K562 (cell line): ENCODE results near the gene SYNCRIP. TPM values are rescaled to one million over a fixed set of nuclear protein-coding genes. Genes with fewer than 3 reads are reported as not detected.

ENCODE experiments used
- CBX2 ChIP-seq: fragments of 200-600 bp; sonication (generic); IDR thresholded peaks from one replicate; pipeline ENCODE4 v1.6.1; 2012; ENCODE audit warnings: mild to moderate bottlenecking, low read length, inconsistent platforms; ENCODE audit not compliant: insufficient read depth, poor library complexity, severe bottlenecking
- DDX20 ChIP-seq: fragments of 450-650 bp; IDR thresholded peaks from 2 replicates; pipeline ENCODE4 v1.6.1; 2016; ENCODE audit warnings: missing genetic modification characterization, low read depth, mild to moderate bottlenecking, missing compliant biosample characterization, moderate library complexity
- HDAC1 ChIP-seq, 2 experiments: fragments of 450-650 bp; IDR thresholded peaks; 2 replicates each; pipeline ENCODE4 v1.6.1; 2016 to 2017; ENCODE audit warnings: inconsistent platforms in 1 of 2, mild to moderate bottlenecking in 1 of 2, moderate library complexity in 1 of 2
- HNRNPL ChIP-seq: fragments of 200-400 bp; formaldehyde crosslinking; IDR thresholded peaks from 2 replicates; pipeline ENCODE4 v1.6.1; 2017; ENCODE audit warnings: low read depth, mild to moderate bottlenecking, low read length
- KLF1 ChIP-seq: fragments of 450-650 bp; IDR thresholded peaks from 2 replicates; pipeline ENCODE4 v1.6.1; 2016; ENCODE audit warnings: missing genetic modification characterization, missing compliant biosample characterization
- NCOA2 ChIP-seq, 2 experiments: fragments of 450-650 bp; IDR thresholded peaks; 2 replicates each; pipeline ENCODE4 v1.6.1; 2018; ENCODE audit warnings: mild to moderate bottlenecking in 2 of 2, moderate library complexity in 1 of 2; ENCODE audit not compliant: partially characterized antibody in 2 of 2
- PPARD ChIP-seq: fragments of 250-450 bp; sonication (Bioruptor Pico); IDR thresholded peaks from 2 replicates; pipeline ENCODE4 v1.8.0; 2022; ENCODE audit warnings: inconsistent platforms, mild to moderate bottlenecking, moderate library complexity
- RFX5 ChIP-seq: IDR thresholded peaks from 2 replicates; pipeline ENCODE4 v1.6.1; 2011; ENCODE audit warnings: low read depth, mild to moderate bottlenecking, improper control_type of control experiment, low read length
- TCFL5 ChIP-seq: fragments of 250-450 bp; sonication (Bioruptor Pico); conservative IDR thresholded peaks from 2 replicates; pipeline ENCODE4 v1.6.1; 2021; ENCODE audit warnings: mild to moderate bottlenecking, moderate library complexity, matching md5 sums
- ZKSCAN3 ChIP-seq: fragments of 250-450 bp; sonication (Bioruptor Pico); IDR thresholded peaks from 2 replicates; pipeline ENCODE4 v1.4.0; 2020
- ZNF589 ChIP-seq: fragments of 200-800 bp; sonication (Bioruptor generic); IDR thresholded peaks from 2 replicates; pipeline ENCODE4 v1.6.1; 2016; ENCODE audit warnings: low read depth, missing genetic modification characterization, missing compliant biosample characterization
- ZNF707 ChIP-seq: fragments of 250-450 bp; sonication (Bioruptor Pico); conservative IDR thresholded peaks from 2 replicates; pipeline ENCODE4 v1.8.0; 2022; ENCODE audit warnings: inconsistent platforms, mild to moderate bottlenecking, moderate library complexity
- polyA plus RNA-seq, 8 experiments: library from polyadenylated mRNA; depleted of rRNA in 4 of 8; stranded (reverse) in 5 of 8; unstranded in 3 of 8; fragments of >200 nt; fragmentation: Nextera tagmentation in 2 of 8; fragmentation: Illumina TruSeq in 1 of 8; extraction: Ambion mirVana in 2 of 8; extraction: Trizol in 1 of 8; gene quantifications; 2 replicates each; pipeline versions ENCODE4 v1.2.1 to v1.2.3, GENCODE V29; 2011 to 2014; ENCODE audit warnings: inconsistent platforms in 1 of 8, missing spikeins in 1 of 8
- total RNA-seq, 7 experiments: library from RNA; depleted of rRNA in 6 of 7; stranded (reverse); fragments of >200 nt in 6 of 7; fragmentation: Illumina TruSeq in 2 of 7; extraction: Trizol in 2 of 7; gene quantifications; 2 replicates each; pipeline versions ENCODE4 v1.2.1 to v1.2.3, GENCODE V29; 2011 to 2021; ENCODE audit warnings: low replicate concordance in 1 of 7
- TF ChIP-seq, protein P1 (sequence below): fragments of 150-350 bp; conservative IDR thresholded peaks from 2 replicates; pipeline ENCODE4 v1.6.1; 2014; ENCODE audit warnings: low read length
- TF ChIP-seq, protein P2 (sequence below): fragments of 250-450 bp; sonication (Bioruptor Pico); IDR thresholded peaks from 2 replicates; pipeline ENCODE4 v1.5.0; 2021
- TF ChIP-seq, protein P3 (sequence below): sonication (generic); formaldehyde crosslinking; IDR thresholded peaks from 2 replicates; pipeline ENCODE4 v1.8.0; 2022; ENCODE audit warnings: missing genetic modification reagents, mild to moderate bottlenecking, moderate library complexity, borderline replicate concordance
- TF ChIP-seq, protein P4 (sequence below): fragments of 450-650 bp; IDR thresholded peaks from 2 replicates; pipeline ENCODE4 v1.6.1; 2016; ENCODE audit warnings: borderline replicate concordance
- TF ChIP-seq, protein P5 (sequence below): sonication (generic); formaldehyde crosslinking; IDR thresholded peaks from 2 replicates; pipeline ENCODE4 v1.8.1; 2023; ENCODE audit warnings: mild to moderate bottlenecking, missing genetic modification reagents
- TF ChIP-seq, protein P6 (sequence below): fragments of 250-450 bp; sonication (Bioruptor Pico); IDR thresholded peaks from 2 replicates; pipeline ENCODE4 v1.8.0; 2021; ENCODE audit warnings: borderline replicate concordance, mild to moderate bottlenecking, moderate library complexity; ENCODE audit not compliant: poor library complexity, severe bottlenecking

The SYNCRIP gene
- total and polyA plus RNA-seq, 9 of the 15 experiments (the other 6 are each of a cell fraction or from before 2014, with no cell fraction given): 46.5 to 295 (median 140) TPM

DNA sequence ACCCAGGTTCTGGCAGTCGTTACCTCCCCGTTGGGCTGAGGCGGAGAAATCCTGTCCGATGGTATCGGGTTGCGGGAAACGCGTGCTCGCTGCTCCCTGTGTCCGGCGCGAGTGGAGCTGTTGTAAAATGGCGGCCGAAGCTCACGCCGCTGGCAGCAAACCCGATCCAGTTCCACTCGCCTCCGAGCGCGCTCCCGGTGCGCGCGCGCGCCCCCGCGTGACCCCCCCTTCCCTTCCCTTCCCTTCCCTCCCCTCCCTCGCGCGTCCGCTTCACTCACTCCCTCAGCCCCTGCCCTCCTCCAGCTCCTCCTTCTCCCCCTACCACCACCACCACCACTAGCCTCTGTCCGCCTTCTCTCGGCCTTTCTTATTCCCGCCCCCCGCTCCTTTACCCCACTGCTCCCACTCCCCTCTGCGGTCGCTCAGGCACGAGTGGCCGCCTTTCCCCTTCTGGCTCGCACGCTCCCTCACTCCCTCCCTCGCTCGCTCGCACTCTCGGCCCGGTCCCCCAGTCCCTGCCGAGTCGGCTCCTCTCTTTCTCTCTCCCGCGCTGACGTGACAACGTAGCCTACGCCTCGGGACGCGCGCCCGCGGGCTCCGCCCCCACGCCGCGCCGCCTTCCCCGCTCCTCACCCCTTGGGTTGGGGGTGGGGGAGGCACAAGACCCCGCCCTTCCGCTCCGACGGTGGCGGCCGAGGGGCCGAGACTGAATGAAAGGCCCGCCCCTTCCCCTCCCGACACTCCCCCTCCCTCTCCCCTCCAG, at the start of gene SYNCRIP (continued):
- TF ChIP-seq, protein P1, sequence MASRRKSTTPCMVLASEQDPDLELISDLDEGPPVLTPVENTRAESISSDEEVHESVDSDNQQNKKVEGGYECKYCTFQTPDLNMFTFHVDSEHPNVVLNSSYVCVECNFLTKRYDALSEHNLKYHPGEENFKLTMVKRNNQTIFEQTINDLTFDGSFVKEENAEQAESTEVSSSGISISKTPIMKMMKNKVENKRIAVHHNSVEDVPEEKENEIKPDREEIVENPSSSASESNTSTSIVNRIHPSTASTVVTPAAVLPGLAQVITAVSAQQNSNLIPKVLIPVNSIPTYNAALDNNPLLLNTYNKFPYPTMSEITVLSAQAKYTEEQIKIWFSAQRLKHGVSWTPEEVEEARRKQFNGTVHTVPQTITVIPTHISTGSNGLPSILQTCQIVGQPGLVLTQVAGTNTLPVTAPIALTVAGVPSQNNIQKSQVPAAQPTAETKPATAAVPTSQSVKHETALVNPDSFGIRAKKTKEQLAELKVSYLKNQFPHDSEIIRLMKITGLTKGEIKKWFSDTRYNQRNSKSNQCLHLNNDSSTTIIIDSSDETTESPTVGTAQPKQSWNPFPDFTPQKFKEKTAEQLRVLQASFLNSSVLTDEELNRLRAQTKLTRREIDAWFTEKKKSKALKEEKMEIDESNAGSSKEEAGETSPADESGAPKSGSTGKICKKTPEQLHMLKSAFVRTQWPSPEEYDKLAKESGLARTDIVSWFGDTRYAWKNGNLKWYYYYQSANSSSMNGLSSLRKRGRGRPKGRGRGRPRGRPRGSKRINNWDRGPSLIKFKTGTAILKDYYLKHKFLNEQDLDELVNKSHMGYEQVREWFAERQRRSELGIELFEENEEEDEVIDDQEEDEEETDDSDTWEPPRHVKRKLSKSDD: no peak
- TF ChIP-seq TCFL5 (CRISPR knock-in tag): no peak
- TF ChIP-seq, protein P2, sequence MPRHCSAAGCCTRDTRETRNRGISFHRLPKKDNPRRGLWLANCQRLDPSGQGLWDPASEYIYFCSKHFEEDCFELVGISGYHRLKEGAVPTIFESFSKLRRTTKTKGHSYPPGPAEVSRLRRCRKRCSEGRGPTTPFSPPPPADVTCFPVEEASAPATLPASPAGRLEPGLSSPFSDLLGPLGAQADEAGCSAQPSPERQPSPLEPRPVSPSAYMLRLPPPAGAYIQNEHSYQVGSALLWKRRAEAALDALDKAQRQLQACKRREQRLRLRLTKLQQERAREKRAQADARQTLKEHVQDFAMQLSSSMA (CRISPR knock-in tag): no peak
- TF ChIP-seq RFX5: no peak
- TF ChIP-seq NCOA2 (IDR thresholded peaks at IDR 0.05; ENCODE audit: partially characterized antibody in 2 of 2): no peak
- TF ChIP-seq KLF1 (tag): no peak
- TF ChIP-seq, protein P3, sequence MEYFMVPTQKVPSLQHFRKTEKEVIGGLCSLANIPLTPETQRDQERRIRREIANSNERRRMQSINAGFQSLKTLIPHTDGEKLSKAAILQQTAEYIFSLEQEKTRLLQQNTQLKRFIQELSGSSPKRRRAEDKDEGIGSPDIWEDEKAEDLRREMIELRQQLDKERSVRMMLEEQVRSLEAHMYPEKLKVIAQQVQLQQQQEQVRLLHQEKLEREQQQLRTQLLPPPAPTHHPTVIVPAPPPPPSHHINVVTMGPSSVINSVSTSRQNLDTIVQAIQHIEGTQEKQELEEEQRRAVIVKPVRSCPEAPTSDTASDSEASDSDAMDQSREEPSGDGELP (CRISPR knock-in tag): peak; percentile 32; the same call in 1 of the 2 replicates
- no peak for TF ChIP-seq PPARD (CRISPR knock-in tag)
- TF ChIP-seq HNRNPL: no peak
- TF ChIP-seq HDAC1 (IDR thresholded peaks at IDR 0.05): peak in 1 of 2 experiments; percentile 93; a peak in 2 of 4 replicates
- TF ChIP-seq ZKSCAN3 (CRISPR knock-in tag): no peak
- TF ChIP-seq ZNF707 (CRISPR knock-in tag): no peak
- TF ChIP-seq DDX20 (tag): no peak
- TF ChIP-seq, protein P4, sequence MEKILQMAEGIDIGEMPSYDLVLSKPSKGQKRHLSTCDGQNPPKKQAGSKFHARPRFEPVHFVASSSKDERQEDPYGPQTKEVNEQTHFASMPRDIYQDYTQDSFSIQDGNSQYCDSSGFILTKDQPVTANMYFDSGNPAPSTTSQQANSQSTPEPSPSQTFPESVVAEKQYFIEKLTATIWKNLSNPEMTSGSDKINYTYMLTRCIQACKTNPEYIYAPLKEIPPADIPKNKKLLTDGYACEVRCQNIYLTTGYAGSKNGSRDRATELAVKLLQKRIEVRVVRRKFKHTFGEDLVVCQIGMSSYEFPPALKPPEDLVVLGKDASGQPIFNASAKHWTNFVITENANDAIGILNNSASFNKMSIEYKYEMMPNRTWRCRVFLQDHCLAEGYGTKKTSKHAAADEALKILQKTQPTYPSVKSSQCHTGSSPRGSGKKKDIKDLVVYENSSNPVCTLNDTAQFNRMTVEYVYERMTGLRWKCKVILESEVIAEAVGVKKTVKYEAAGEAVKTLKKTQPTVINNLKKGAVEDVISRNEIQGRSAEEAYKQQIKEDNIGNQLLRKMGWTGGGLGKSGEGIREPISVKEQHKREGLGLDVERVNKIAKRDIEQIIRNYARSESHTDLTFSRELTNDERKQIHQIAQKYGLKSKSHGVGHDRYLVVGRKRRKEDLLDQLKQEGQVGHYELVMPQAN: peak; percentile 71
- TF ChIP-seq, protein P5, sequence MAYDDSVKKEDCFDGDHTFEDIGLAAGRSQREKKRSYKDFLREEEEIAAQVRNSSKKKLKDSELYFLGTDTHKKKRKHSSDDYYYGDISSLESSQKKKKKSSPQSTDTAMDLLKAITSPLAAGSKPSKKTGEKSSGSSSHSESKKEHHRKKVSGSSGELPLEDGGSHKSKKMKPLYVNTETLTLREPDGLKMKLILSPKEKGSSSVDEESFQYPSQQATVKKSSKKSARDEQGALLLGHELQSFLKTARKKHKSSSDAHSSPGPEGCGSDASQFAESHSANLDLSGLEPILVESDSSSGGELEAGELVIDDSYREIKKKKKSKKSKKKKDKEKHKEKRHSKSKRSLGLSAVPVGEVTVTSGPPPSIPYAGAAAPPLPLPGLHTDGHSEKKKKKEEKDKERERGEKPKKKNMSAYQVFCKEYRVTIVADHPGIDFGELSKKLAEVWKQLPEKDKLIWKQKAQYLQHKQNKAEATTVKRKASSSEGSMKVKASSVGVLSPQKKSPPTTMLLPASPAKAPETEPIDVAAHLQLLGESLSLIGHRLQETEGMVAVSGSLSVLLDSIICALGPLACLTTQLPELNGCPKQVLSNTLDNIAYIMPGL: peak; percentile 56; the same call in 1 of the 2 replicates
- TF ChIP-seq, protein P6, sequence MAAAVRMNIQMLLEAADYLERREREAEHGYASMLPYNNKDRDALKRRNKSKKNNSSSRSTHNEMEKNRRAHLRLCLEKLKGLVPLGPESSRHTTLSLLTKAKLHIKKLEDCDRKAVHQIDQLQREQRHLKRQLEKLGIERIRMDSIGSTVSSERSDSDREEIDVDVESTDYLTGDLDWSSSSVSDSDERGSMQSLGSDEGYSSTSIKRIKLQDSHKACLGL (CRISPR knock-in tag): no peak
- peak; percentile 85; the same call in 1 of the 2 replicates for TF ChIP-seq ZNF589 (CRISPR knock-in tag)
- TF ChIP-seq CBX2: no peak
